Tibial nerve (tissue), 4 donors: ENCODE results near the gene SCUBE3. TPM values are rescaled to one million over a fixed set of nuclear protein-coding genes. Genes with fewer than 3 reads are reported as not detected.

Source experiments
- DNase-seq, 2 donors: peaks; one replicate each; pipeline ENCODE4 v3.0.0-alpha.2; 2019; ENCODE audit warnings: low spot score in 2 of 2
- H3K27ac ChIP-seq, 4 donors: fragments of 200-600 bp; sonication (generic) in 3 of 4; one replicate each; pipeline ENCODE4 v1.5.1; 2017 to 2019; ENCODE audit warnings: mild to moderate bottlenecking in 1 of 4
- H3K27me3 ChIP-seq, 2 donors: fragments of 200-600 bp; sonication (generic) in 1 of 2; one replicate each; pipeline versions ENCODE4 v1.5.1 to v1.6.0; 2017 to 2019
- H3K36me3 ChIP-seq, 3 donors: fragments of 200-600 bp; sonication (generic); one replicate each; pipeline ENCODE4 v1.5.1; 2018 to 2019
- H3K4me1 ChIP-seq, 4 donors: fragments of 200-600 bp; sonication (generic) in 3 of 4; one replicate each; pipeline ENCODE4 v1.5.1; 2017 to 2019
- H3K4me3 ChIP-seq, 4 donors: fragments of 200-600 bp; sonication (generic) in 3 of 4; one replicate each; pipeline ENCODE4 v1.5.1; 2017 to 2019; ENCODE audit warnings: mild to moderate bottlenecking in 1 of 4, moderate library complexity in 1 of 4
- H3K9me3 ChIP-seq, 4 donors: fragments of 200-600 bp; sonication (generic) in 3 of 4; one replicate each; pipeline ENCODE4 v1.5.1; 2017 to 2019
- EP300 ChIP-seq, 2 donors: sonication (generic); formaldehyde crosslinking; IDR thresholded peaks; one replicate each; pipeline ENCODE4 v1.6.1; 2017; ENCODE audit warnings: antibody characterized with exemption in 2 of 2, mild to moderate bottlenecking in 1 of 2
- POLR2A ChIP-seq, 2 donors: fragments of 450-650 bp; IDR thresholded peaks; one replicate each; pipeline ENCODE4 v1.6.1; 2017; ENCODE audit warnings: antibody characterized with exemption in 2 of 2, mild to moderate bottlenecking in 2 of 2, moderate library complexity in 2 of 2
- WGBS, 2 donors: methylation state at CpG; one replicate each; pipeline ENCODE4 v1.1.5; 2018; 5-methylcytosine and 5-hydroxymethylcytosine counted together
- total RNA-seq, 4 donors: library from RNA; depleted of rRNA; stranded (reverse); fragments of >200 nt; gene quantifications; one replicate each; pipeline ENCODE4 v1.1.0, GENCODE V29; 2016
- TF ChIP-seq, protein P1 (sequence below), 5 experiments: fragments of 200-600 bp in 3 of 5; fragments of 450-650 bp in 2 of 5; sonication (generic) in 3 of 5; IDR thresholded peaks; one replicate each; pipeline ENCODE4 v1.5.1; 2016 to 2019; ENCODE audit warnings: antibody characterized with exemption in 5 of 5, mild to moderate bottlenecking in 3 of 5, moderate library complexity in 2 of 5

Gene SCUBE3
- total RNA-seq, 4 donors from 2014 or later = 0.30 to 1.3 (median 0.50) TPM

DNA sequence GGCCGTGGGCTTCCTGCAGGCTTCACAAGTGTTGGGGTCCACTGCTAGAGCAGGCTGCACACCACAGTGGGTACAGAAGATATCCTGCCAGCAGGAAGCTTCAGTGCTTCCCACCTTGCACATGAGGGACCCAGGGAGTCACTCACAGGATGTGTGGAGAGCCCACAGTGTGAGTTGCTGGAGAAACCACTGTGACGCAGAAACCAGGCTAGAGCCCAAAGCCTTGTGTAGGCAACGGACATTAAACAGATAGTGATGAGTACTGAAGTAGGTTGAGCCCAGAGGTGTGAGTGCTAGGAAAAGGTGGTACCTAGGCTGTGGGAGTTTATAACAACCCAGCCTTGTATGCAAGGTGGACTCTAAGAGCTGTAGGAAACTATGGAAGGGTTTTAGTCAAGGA is 65.0 kb downstream of the SCUBE3 start:
- H3K4me3 ChIP-seq = no peak overlapping the region
- no peak overlapping the region for H3K27ac ChIP-seq
- H3K4me1 ChIP-seq = peaks cover 0 to 30% (median 5%) of the 10 kb centered on the region in 4 donors
- no peaks in the 10 kb centered on the region for H3K27me3 ChIP-seq
- H3K9me3 ChIP-seq = no peaks in the 10 kb centered on the region
- TF ChIP-seq, protein P1, sequence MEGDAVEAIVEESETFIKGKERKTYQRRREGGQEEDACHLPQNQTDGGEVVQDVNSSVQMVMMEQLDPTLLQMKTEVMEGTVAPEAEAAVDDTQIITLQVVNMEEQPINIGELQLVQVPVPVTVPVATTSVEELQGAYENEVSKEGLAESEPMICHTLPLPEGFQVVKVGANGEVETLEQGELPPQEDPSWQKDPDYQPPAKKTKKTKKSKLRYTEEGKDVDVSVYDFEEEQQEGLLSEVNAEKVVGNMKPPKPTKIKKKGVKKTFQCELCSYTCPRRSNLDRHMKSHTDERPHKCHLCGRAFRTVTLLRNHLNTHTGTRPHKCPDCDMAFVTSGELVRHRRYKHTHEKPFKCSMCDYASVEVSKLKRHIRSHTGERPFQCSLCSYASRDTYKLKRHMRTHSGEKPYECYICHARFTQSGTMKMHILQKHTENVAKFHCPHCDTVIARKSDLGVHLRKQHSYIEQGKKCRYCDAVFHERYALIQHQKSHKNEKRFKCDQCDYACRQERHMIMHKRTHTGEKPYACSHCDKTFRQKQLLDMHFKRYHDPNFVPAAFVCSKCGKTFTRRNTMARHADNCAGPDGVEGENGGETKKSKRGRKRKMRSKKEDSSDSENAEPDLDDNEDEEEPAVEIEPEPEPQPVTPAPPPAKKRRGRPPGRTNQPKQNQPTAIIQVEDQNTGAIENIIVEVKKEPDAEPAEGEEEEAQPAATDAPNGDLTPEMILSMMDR (IDR thresholded peaks at IDR 0.05) = no peak
- TF ChIP-seq EP300 (IDR thresholded peaks at IDR 0.05) (no peak), POLR2A (IDR thresholded peaks at IDR 0.05) (no peak)
- H3K36me3 ChIP-seq = peaks cover 0 to 28% (median 3%) of the 10 kb centered on the region in 3 donors
- no peak for DNase-seq
- WGBS, 2 donors = 88 to 94% methylated on average over 3 of the region's 3 CpGs

DNA sequence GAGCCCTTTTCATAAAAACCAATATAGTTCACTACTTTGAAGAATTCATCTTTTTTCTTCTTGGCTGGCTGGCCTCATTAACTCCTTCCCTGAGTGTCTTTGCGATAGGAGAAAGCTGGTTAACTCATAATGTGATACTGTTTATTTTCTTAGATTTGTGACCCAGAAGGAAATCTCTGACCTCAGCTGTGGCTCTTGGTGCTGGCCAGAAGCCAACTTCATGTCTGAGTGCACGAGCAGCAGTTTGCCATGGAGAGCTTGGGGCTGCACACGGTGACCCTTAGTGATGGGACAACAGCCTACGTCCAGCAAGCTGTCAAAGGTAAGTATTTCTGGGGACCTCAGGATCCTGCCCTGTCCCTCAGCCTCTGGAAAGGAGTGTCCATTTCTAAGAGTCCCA is 67.1 kb downstream of the SCUBE3 start:
- WGBS, 2 donors = 33% methylated on average over 4 of the region's 4 CpGs
- Histone ChIP-seq H3K36me3 (peaks cover 3 to 50% (median 4%) of the 10 kb centered on the region in 3 donors), H3K4me1 (peaks cover 0 to 8% (median 0%) of the 10 kb centered on the region in 4 donors), H3K9me3 (no peaks in the 10 kb centered on the region), H3K4me3 (no peak overlapping the region), H3K27me3 (no peaks in the 10 kb centered on the region), H3K27ac (no peak overlapping the region)
- DNase-seq = no peak
- TF ChIP-seq POLR2A (IDR thresholded peaks at IDR 0.05) = no peak
- TF ChIP-seq EP300 (IDR thresholded peaks at IDR 0.05) = no peak
- TF ChIP-seq, protein P1 (IDR thresholded peaks at IDR 0.05) = no peak

DNA sequence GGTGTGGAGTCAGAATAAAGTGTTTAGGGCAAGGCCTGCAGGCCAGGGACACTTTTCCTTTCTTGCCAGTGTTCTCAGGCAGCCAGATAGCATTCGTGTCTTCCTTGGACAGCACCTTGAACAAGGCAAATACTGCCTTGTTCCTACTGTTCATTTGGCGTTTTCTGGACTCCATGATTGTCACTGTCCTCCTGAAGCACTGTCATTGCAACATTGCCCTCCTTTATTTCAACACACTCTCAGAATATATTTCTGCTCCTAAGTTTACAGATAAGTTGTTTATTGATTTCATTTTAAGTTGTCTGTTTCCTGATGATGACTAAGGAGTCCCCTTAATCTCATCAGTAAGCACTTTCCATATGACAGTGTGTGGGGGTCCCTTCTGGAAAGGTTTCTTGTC is 68.7 kb downstream of the SCUBE3 start:
- Histone ChIP-seq H3K36me3 (peaks cover 3 to 66% (median 9%) of the 10 kb centered on the region in 3 donors), H3K27me3 (no peaks in the 10 kb centered on the region), H3K4me3 (no peak overlapping the region), H3K27ac (no peak overlapping the region), H3K9me3 (no peaks in the 10 kb centered on the region), H3K4me1 (peaks cover 0 to 6% (median 0%) of the 10 kb centered on the region in 4 donors)
- WGBS, 2 donors = 87 to 92% methylated on average over 2 of the region's 2 CpGs
- TF ChIP-seq EP300 (IDR thresholded peaks at IDR 0.05) (no peak), POLR2A (IDR thresholded peaks at IDR 0.05) (no peak)
- TF ChIP-seq, protein P1 (IDR thresholded peaks at IDR 0.05) = no peak
- no peak for DNase-seq

DNA sequence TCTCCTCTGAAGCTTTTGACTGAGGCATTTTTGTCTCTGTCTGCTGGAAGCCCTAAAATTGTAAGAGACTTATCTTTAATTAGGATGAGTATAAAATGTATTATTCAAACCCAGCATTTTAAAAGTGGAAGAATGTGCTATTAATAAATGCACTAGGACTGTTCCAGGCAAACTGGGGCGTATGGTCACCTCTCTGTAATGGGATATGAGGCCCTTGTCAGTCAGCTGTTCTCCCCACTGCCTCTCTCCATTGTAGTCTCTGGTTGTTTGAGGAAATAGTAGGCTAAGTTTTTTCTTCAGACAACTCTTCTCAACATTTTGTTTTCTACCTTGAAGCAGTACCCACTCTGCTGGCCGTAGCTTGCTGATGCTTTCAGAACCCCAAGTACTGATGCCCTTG is 69.6 kb downstream of the SCUBE3 start:
- DNase-seq = no peak
- TF ChIP-seq, protein P1 (IDR thresholded peaks at IDR 0.05) = no peak
- TF ChIP-seq EP300 (IDR thresholded peaks at IDR 0.05) (no peak), POLR2A (IDR thresholded peaks at IDR 0.05) (no peak)
- no peak overlapping the region for H3K4me3 ChIP-seq
- 65 to 83% methylated on average over 2 of the region's 2 CpGs for WGBS, 2 donors
- peaks cover 0 to 6% (median 0%) of the 10 kb centered on the region in 4 donors for H3K4me1 ChIP-seq
- no peak overlapping the region for H3K27ac ChIP-seq
- H3K9me3 ChIP-seq = no peaks in the 10 kb centered on the region
- peaks cover 3 to 75% (median 9%) of the 10 kb centered on the region in 3 donors for H3K36me3 ChIP-seq
- H3K27me3 ChIP-seq = no peaks in the 10 kb centered on the region

DNA sequence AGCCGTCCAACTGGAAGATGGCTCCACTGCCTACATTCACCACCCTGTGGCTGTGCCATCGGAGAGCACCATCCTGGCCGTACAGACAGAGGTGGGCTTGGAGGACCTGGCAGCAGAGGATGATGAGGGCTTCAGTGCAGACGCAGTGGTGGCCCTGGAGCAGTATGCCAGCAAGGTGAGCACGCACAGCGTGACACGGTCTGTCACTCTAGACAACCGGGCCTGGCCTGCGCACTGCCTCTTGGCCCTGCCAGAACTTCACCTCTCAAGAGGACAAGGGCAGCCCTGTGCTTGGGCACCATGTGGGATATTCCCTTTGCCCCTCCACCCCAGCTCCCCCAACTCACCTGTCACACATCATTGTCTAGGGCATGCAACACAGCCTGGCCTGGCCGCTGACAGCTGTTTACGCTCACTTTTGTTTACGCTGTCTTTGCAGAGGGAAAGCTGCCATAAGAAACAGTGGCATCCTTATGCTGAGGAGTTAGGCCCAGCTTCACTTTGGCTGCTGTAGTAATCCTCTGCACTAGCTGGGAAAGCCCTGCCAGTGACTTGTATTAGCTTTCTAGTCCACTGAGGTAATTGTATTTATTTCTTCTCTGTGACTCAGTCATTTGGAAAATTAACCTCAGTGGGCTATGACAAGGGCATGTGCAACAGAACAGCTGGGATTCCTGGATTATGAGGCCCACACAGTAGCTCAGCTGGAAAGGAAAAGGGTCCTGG is 74.1 kb downstream of the SCUBE3 start:
- H3K27ac ChIP-seq = no peak overlapping the region
- no peaks in the 10 kb centered on the region for H3K27me3 ChIP-seq
- no peak for TF ChIP-seq POLR2A (IDR thresholded peaks at IDR 0.05)
- no peak for TF ChIP-seq EP300 (IDR thresholded peaks at IDR 0.05)
- TF ChIP-seq, protein P1 (IDR thresholded peaks at IDR 0.05) = no peak
- H3K36me3 ChIP-seq = peaks cover 0 to 99% (median 21%) of the 10 kb centered on the region in 3 donors
- no peak overlapping the region for H3K4me3 ChIP-seq
- DNase-seq = no peak
- H3K9me3 ChIP-seq = no peaks in the 10 kb centered on the region
- 88 to 92% methylated on average over 10 to 12 of the region's 12 CpGs for WGBS, 2 donors
- H3K4me1 ChIP-seq = no peaks in the 10 kb centered on the region
